SH-SY5Y (cell line): Measurements from ENCODE around the gene ARHGAP15.

Experiments used
- GATA2 ChIP-seq: IDR thresholded peaks from 2 replicates; pipeline ENCODE4 v1.6.1; 2011; ENCODE audit warnings: mild to moderate bottlenecking, low read depth, low read length
- GATA3 ChIP-seq: IDR thresholded peaks from 2 replicates; pipeline ENCODE4 v1.6.1; 2011; ENCODE audit warnings: low read depth, mild to moderate bottlenecking, low read length, moderate library complexity

Gene ARHGAP15

DNA sequence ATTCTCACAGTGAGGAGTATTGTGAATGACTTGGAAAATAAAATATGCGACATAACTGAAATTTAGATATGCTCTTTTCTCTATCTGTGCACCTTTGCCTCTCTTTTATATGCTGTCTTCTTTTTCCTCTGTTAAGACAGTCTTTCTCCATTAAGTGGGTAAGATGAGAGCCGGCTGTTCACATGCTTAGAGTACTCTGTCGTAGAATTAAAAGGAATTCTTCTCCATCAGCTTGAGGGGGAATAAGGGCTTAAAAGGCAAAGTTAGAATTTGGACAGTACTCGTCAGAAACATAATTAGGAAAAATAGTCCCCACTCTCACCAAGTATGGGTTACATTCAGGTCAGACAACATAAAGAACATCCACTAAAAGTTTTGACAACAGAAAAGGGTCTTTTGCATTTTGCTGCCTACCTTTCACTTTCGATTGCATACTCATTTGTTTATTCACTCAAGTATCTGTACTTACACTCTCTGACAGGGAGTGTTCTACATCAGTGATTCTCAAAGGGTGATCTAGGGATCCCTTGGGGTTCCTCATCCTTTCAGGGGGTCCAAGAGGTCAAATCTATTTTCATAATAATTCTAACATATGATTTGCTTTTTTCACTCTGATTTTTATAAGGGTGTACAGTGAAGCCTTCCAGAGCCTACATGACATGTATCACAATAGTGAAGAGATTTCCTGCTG is 48.0 kb downstream of the ARHGAP15 start:
- no peak for TF ChIP-seq GATA3
- no peak for TF ChIP-seq GATA2

DNA sequence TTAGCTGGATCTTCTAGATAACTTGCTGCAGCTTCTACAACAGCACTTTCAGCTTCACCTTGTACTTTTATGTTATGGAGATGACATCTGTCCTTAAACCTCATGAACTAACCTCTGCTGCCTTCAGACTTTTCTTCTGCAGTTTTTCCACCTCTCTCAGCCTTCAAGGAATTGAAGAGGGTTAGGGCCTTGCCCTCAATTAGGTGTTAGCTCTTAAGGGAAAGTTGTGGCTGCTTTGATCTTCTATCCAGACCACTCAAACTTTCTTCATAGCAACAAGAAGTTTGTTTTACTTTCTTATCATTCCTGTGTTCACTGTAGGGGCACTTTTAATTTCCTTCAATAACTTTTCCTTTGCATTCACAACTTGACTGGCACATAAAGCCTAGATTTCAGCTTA is 52.3 kb downstream of the ARHGAP15 start:
- no peak for TF ChIP-seq GATA2
- TF ChIP-seq GATA3 = no peak

DNA sequence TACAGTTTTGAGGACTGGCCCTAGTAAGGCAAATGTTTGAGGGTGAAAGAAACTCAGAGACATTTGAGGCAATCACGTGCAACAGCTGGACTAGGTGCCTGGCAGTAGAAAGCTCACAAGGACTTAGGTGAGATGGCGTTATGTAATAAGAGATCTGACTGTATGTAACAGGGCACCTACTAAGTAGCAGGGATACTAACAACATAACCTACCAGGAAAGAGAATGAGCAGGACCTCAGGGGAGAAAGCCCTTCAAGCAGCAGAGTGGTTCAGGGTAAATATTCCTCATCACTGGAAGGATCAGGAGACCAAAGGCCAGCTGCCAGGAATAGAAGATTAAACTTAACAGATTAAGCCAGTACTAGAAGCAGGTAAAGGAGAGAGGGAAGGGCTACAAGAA is 53.4 kb downstream of the ARHGAP15 start:
- TF ChIP-seq GATA3 (no peak), GATA2 (no peak)

DNA sequence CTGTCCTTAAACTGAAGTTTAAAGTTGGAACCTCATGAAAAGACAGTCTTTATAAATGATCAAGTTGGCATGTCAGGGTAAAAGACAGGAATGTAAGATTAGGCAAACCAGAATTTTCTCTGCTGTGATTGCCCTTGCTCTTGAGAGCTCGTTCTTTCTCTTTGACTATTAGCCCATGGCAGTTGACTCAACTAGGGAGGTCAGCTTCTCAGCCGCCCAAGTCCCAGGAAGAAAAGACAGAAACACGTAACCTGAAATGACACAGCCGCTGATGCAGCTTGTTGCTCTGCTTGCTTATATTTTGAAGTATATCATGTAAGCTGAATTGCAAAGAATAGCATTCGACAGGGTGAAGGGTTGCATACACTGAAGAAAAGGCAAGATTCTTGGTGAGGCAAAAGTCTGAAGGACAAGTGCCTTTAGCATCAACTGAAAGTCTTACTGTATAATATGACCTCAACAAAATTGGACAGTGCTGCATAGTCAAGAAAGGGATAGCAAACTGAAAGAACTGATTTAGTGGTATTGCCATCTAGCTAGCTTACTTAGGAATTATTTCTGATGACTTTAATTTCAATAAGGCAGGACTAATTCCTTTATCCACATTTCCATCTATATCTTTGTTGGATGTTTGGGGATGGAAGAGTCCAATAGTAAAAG is 54.7 kb downstream of the ARHGAP15 start:
- no peak for TF ChIP-seq GATA3
- TF ChIP-seq GATA2 = no peak

DNA sequence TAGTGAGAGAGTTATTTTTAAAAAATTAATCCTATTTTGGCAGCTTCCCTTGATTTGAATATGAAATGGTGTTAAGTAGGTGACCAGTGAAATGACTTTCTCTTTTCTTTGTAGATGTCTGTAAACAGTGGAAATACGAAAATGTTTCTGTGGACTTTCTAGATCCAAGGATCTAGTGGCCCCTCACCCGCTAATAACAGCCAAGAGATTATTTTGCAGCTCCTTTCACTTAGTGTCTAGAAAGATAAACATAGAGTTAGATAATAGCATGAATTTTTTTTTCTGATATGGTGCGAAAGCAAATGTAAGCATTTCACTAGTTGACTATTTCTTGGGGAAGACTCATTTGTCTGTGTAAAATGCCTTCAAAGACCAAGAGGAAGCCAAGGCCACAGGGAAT is 57.7 kb downstream of the ARHGAP15 start:
- TF ChIP-seq GATA2 (no peak), GATA3 (no peak)

DNA sequence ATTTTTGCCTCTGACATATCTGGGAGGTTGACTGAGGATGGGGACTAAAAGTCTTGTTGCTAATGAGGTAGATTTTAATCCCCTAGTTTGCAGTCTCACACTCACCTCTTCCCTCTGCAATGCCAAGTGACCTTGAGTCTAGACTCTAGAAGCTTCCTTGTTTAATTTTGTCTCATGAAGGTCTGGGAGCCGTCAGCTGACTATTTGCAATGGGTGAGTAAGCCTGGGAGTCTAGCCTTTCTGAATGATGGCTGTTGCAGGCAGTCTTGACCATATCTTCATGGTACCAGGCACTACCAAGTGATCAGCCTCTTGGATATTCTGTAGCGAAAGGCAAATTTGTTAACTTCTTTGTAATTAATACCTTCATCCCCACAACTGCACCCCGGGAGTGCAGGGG is 61.2 kb downstream of the ARHGAP15 start:
- TF ChIP-seq GATA3 (no peak), GATA2 (no peak)

DNA sequence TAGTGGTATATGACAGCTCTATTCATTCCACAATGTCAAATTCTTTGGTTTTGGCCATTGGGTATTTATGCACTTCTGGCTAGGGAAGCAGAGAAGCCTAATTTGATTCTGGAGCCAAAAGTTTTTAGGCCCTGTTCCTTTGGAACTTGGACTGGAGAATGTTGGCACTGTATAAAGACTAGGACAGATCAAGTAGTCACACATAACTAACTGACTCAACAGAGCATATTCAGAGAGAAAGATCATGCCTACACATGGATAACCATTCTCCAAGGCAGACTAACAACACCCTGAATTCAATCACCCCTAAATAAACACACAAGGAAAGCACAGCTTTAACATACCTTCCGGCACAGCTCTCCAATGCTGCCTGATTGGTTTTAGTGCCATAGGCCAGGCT is 62.9 kb downstream of the ARHGAP15 start:
- TF ChIP-seq GATA2 (no peak), GATA3 (no peak)

DNA sequence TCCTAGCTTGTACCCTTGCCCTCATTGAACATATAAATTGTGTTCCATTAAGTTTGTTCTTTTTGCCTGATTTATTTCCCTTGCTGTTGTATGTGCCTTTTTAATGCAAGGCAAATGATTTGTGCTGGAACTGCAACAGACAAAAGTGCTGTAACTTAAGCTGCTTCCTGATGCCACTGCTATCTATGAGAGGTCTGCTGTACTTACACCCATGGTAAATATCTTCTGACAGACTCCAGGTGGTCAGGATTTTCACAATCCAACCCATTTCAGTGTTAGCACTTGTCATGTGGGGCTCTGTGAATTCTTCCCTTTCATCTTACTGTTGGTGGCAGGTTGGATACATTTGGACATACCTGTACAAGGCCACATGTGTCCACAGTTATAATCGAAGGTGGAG is 63.5 kb downstream of the ARHGAP15 start:
- no peak for TF ChIP-seq GATA3
- TF ChIP-seq GATA2 = no peak

DNA sequence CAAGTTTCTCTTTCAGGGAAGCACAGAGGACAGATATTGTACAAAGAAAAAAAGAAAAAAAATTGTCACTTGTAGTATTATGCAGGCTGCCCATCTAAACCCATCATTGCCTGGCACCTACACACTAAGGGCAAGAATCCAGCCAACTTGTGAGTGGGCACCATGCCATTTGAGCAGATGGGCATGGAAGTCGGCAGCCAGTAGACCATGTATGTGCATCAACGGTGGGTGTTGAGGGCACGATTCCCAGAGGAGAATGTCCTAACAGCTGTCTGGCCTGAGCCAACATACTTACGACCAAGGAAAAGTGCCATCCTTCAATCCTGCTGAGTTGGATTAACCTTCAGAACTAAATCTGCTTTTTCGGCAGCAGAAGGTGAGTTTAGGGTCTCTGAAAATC is 63.9 kb downstream of the ARHGAP15 start:
- no peak for TF ChIP-seq GATA2
- no peak for TF ChIP-seq GATA3

DNA sequence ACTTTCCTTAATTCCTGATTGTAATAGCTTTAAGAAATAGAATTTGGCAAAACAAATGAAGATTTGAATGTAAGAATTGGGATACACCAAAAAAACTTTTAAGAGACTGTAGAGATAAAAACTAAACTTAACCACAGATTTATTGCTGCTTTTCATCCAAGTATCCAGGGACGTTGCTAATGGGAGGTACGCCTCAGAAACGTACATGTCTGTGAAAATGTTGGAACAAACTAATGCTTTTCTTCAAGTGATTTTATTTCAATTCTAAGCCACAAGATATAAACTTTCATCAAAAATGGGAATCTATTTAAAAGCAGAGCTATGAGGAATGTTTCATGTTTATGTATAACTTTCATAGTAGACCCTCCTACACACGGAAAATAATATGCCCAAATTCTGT is 66.3 kb downstream of the ARHGAP15 start:
- no peak for TF ChIP-seq GATA2
- TF ChIP-seq GATA3 = no peak

DNA sequence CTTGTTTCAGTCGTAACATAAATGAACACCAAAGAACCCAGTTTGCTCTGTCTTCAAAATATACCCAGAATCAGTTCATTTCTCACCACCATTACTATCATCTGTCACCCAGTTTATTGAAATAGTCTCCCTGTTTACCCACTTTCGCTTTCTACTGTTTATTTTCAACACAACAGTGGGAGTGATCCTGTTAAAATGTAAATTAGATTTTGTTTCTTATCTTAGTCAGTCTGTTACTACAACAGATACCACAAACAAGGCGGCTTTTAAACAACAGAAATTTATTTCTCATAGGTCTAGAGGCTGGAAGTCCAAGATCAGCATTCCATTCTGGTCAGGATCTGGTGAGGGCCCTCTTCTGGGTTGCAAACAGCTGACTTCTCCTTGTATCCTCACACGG is 74.8 kb downstream of the ARHGAP15 start:
- TF ChIP-seq GATA3 = no peak
- no peak for TF ChIP-seq GATA2

DNA sequence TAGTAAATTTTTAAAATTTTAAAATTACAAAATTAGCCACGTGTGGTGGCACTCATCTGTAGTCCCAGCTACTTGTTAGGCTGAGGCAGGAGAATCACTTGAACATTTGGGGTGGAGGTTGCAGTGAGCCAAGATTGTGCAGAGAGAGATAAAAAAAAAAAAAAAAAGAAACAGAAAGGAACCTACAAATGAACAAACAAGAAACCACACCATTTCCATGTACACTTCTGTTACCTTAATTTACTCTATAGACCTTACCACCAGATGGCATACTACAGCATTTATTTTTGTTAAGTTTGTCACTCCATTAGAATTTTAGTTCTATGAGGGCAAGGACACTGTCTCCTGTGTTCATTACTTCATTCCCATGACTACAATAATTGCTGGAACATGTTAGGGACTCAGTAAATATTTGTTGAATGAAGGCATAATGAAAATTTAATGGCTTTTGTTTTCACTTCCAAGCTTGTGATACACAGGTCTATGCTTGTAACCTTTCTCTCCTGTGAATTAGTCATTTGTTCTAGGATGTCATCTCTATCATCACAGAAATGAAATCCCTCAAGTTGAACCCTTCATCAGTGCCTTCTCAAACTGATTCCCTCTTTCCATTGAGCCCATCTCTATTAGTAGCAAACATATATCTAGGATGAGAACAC is 76.0 kb downstream of the ARHGAP15 start:
- TF ChIP-seq GATA2 (no peak), GATA3 (no peak)

DNA sequence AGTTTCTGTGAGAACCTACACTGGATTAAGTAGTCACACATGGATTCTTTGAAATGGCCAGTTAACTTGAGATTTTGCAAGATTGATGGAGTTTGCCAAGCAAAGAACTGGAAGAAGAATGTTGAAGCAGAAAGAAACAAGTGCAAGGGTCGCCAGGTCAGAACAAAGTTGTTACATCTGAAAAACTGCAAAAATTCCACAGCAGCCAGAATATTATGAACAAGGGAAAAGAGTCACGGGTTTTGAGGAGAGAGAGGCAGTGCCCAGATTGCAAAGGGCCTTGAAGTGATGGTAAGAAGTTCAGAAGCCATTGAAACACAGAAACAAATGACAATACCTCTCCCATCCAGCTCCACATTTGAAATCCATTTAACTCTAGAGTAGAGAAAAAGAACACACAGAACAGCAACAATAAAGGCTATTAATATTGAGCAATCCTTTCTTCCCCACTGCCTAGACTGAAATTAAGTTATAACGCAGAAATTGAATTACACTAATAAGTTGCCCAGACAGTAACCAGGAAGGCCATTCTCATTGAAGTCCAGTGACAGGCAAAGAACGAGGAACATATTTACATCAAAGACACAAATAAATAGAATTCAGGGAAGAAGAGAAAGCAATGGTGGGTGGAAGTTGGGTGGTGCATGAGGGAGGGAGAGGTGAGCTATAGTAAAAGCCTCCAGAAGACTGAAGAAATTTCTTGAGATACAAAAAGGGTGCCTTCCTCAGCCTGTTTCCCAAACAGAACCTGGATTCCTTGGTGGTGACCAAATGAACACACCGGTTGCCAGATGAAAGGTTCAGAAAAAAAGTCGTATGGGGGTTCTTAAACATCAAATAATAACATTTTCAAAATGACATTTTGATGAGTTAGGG is 80.6 kb downstream of the ARHGAP15 start:
- TF ChIP-seq GATA2 (no peak), GATA3 (no peak)

DNA sequence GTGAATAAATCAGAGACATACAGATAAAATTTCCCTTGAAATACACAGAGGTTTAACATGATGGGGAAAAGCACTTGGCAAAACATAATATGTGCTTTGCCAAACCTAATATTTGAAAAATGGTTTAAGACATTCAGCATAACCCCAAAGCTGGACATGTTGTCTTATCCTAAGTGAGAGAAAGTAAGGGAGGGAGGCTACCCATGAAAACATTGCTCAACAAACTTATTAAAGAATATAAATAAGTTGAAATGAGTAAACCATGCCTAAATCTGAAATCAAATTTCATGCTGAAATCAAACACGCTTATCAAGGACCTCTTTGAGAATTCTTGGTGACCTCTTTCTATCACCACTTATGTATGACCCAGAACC is 81.2 kb downstream of the ARHGAP15 start:
- no peak for TF ChIP-seq GATA2
- no peak for TF ChIP-seq GATA3
